H1 (cell line): Measurements from ENCODE around the gene GPC6. TPM values are rescaled to one million over a fixed set of nuclear protein-coding genes. Genes with fewer than 3 reads are reported as not detected.

Experiments used
- CTCF ChIA-PET: fragments of 300-600 bp; sonication (Branson Sonifier 250); formaldehyde crosslinking; loops from one replicate; lab custom pipeline; 2021; ENCODE audit not compliant: partially characterized antibody; lab: Charles Lee
- POLR2A ChIA-PET: fragments of 300-600 bp; sonication (Branson Sonifier 250); formaldehyde crosslinking; loops from one replicate; lab custom pipeline; 2021; ENCODE audit warnings: inconsistent platforms; ENCODE audit not compliant: partially characterized antibody; lab: Charles Lee
- DNase-seq, 2 experiments: peaks; one replicate each; pipeline versions ENCODE4 v3.0.0 to v3.0.0-alpha.2; 2010 to 2022; ENCODE audit warnings: low spot score in 2 of 2, low read depth in 1 of 2, mixed read lengths in 1 of 2
- FAIRE-seq: peaks from 2 replicates; lab custom pipeline; 2011; peaks lifted over from hg19 to GRCh38; lab: Jason Lieb, UNC
- H2AFZ ChIP-seq: 2 replicates; pipeline ENCODE4 v1.8.1; 2012; ENCODE audit warnings: low read length, inconsistent platforms
- H2AK5ac ChIP-seq: 2 replicates; pipeline ENCODE4 v1.6.1; 2013; ENCODE audit warnings: low read depth, low read length
- H2BK120ac ChIP-seq: replicated peaks from 2 replicates; pipeline ENCODE3; 2013; ENCODE audit warnings: low read depth, low read length, inconsistent platforms
- H2BK12ac ChIP-seq: 2 replicates; pipeline ENCODE4 v1.6.1; 2013; ENCODE audit warnings: low read depth, low read length
- H2BK15ac ChIP-seq: 2 replicates; pipeline ENCODE4 v1.6.1; 2013; ENCODE audit warnings: low read length
- H2BK20ac ChIP-seq: 2 replicates; pipeline ENCODE4 v1.6.1; 2013; ENCODE audit warnings: low read length
- H2BK5ac ChIP-seq: 2 replicates; pipeline ENCODE4 v1.6.1; 2013; ENCODE audit warnings: low read depth, low read length
- H3K14ac ChIP-seq: 2 replicates; pipeline ENCODE4 v1.6.1; 2013; ENCODE audit warnings: inconsistent platforms; ENCODE audit not compliant: insufficient read length
- H3K18ac ChIP-seq: 2 replicates; pipeline ENCODE4 v1.6.1; 2013; ENCODE audit warnings: low read length; ENCODE audit errors: extremely low read depth
- H3K23ac ChIP-seq: 2 replicates; pipeline ENCODE4 v1.6.1; 2013; ENCODE audit warnings: inconsistent platforms; ENCODE audit not compliant: insufficient read length
- H3K23me2 ChIP-seq: 2 replicates; pipeline ENCODE4 v1.6.1; 2013; ENCODE audit warnings: low read depth, low read length
- H3K27ac ChIP-seq: 2 replicates; pipeline ENCODE4 v1.6.1; 2011; ENCODE audit warnings: low read depth, low read length, inconsistent platforms
- H3K27me3 ChIP-seq, 4 experiments: replicated peaks in 1 of 4; 1 replicate in 1 of 4; 2 replicates in 3 of 4; pipeline versions ENCODE4 v1.6.1 to v1.8.1; 2011 to 2013; ENCODE audit warnings: low read length in 3 of 4, mild to moderate bottlenecking in 3 of 4, inconsistent platforms in 2 of 4, mixed read lengths in 2 of 4, moderate library complexity in 1 of 4; ENCODE audit not compliant: control insufficient read depth in 3 of 4, insufficient read depth in 3 of 4; ENCODE audit errors: extremely low read depth in 1 of 4
- H3K36me3 ChIP-seq, 4 experiments: 2 replicates each; pipeline versions ENCODE4 v1.6.1 to v1.8.1; 2011 to 2013; ENCODE audit warnings: mild to moderate bottlenecking in 4 of 4, low read length in 3 of 4, moderate library complexity in 2 of 4, control low read depth in 1 of 4, inconsistent platforms in 1 of 4; ENCODE audit not compliant: insufficient read depth in 4 of 4, control insufficient read depth in 2 of 4
- H3K4ac ChIP-seq: replicated peaks from 2 replicates; pipeline ENCODE3; 2013; ENCODE audit warnings: low read length, low read depth, mixed read lengths, inconsistent platforms; ENCODE audit not compliant: insufficient read length
- H3K4me1 ChIP-seq, 4 experiments: replicated peaks in 1 of 4; 1 replicate in 1 of 4; 2 replicates in 3 of 4; pipeline versions ENCODE4 v1.6.1 to v1.8.1; 2011 to 2013; ENCODE audit warnings: low read length in 3 of 4, inconsistent platforms in 2 of 4, mixed read lengths in 1 of 4; ENCODE audit not compliant: insufficient read depth in 4 of 4, control insufficient read depth in 3 of 4
- H3K4me2 ChIP-seq, 2 experiments: 2 replicates each; pipeline versions ENCODE4 v1.6.1 to v1.8.1; 2011 to 2013; ENCODE audit warnings: low read depth in 2 of 2, low read length in 2 of 2, control low read depth in 1 of 2, inconsistent platforms in 1 of 2, mild to moderate bottlenecking in 1 of 2; ENCODE audit not compliant: insufficient read depth in 1 of 2
- H3K4me3 ChIP-seq, 4 experiments: fragments of 200-600, 300-600 bp in 1 of 4; sonication (generic), shearing (Covaris generic), sonication (Bioruptor Twin) in 1 of 4; 2 replicates each; pipeline versions ENCODE4 v1.5.1 to v1.8.1; 2011 to 2016; ENCODE audit warnings: low read length in 4 of 4, low read depth in 3 of 4, control low read depth in 2 of 4, inconsistent platforms in 2 of 4, mild to moderate bottlenecking in 2 of 4, mixed read lengths in 1 of 4, moderate library complexity in 1 of 4; ENCODE audit not compliant: insufficient read depth in 2 of 4; ENCODE audit errors: extremely low read depth in 1 of 4
- H3K56ac ChIP-seq: replicated peaks from 2 replicates; pipeline ENCODE3; 2013; ENCODE audit warnings: low read depth, mild to moderate bottlenecking, mixed read lengths, low read length, inconsistent platforms; ENCODE audit not compliant: insufficient read length
- H3K79me1 ChIP-seq: 2 replicates; pipeline ENCODE4 v1.6.1; 2013; ENCODE audit warnings: low read depth, low read length, control low read depth
- H3K79me2 ChIP-seq, 2 experiments: 2 replicates each; pipeline versions ENCODE4 v1.6.1 to v1.8.1; 2012 to 2013; ENCODE audit warnings: low read length in 2 of 2, mild to moderate bottlenecking in 2 of 2, inconsistent platforms in 1 of 2; ENCODE audit not compliant: insufficient read depth in 2 of 2, control insufficient read depth in 1 of 2
- H3K9ac ChIP-seq, 4 experiments: replicated peaks in 1 of 4; 1 replicate in 1 of 4; 2 replicates in 3 of 4; pipeline versions ENCODE4 v1.6.1 to v1.8.1; 2011 to 2013; ENCODE audit warnings: low read depth in 3 of 4, low read length in 3 of 4, control low read depth in 2 of 4, mild to moderate bottlenecking in 2 of 4, moderate library complexity in 2 of 4, inconsistent platforms in 1 of 4; ENCODE audit errors: extremely low read depth in 1 of 4
- H3K9me3 ChIP-seq, 2 experiments: 2 replicates each; pipeline versions ENCODE4 v1.6.1 to v1.8.1; 2012 to 2013; ENCODE audit warnings: mild to moderate bottlenecking in 2 of 2, moderate library complexity in 2 of 2, control low read depth in 1 of 2, inconsistent platforms in 1 of 2, low read depth in 1 of 2, low read length in 1 of 2, mixed read lengths in 1 of 2; ENCODE audit not compliant: insufficient read depth in 2 of 2
- H4K20me1 ChIP-seq, 2 experiments: replicated peaks in 1 of 2; 2 replicates each; pipeline versions ENCODE3 to v1.8.1; 2011 to 2013; ENCODE audit warnings: inconsistent platforms in 2 of 2, low read length in 2 of 2, mild to moderate bottlenecking in 1 of 2; ENCODE audit not compliant: insufficient read depth in 2 of 2, control insufficient read depth in 1 of 2
- H4K5ac ChIP-seq: 2 replicates; pipeline ENCODE4 v1.6.1; 2013; ENCODE audit warnings: low read length, low read depth, mixed read lengths, inconsistent platforms; ENCODE audit not compliant: insufficient read length
- H4K8ac ChIP-seq: 2 replicates; pipeline ENCODE4 v1.8.0; 2013; ENCODE audit warnings: mild to moderate bottlenecking, moderate library complexity, low read length, inconsistent platforms; ENCODE audit not compliant: insufficient read depth; ENCODE audit errors: extremely low read depth
- H4K91ac ChIP-seq: replicated peaks from 2 replicates; pipeline ENCODE3; 2013; ENCODE audit warnings: low read length, mixed read lengths, inconsistent platforms; ENCODE audit not compliant: insufficient read length
- BRCA1 ChIP-seq: IDR thresholded peaks from 2 replicates; pipeline ENCODE4 v1.6.1; 2012; ENCODE audit warnings: low read depth, low read length, improper control_type of control experiment
- CREB1 ChIP-seq: IDR thresholded peaks from 2 replicates; pipeline ENCODE4 v1.6.1; 2012; ENCODE audit warnings: inconsistent platforms
- HDAC2 ChIP-seq, 2 experiments: fragments of 300-600 bp in 1 of 2; sonication (generic) in 1 of 2; IDR thresholded peaks; 2 replicates each; pipeline ENCODE4 v1.6.1; 2011 to 2012; ENCODE audit warnings: low read depth in 2 of 2, low read length in 2 of 2, mild to moderate bottlenecking in 2 of 2, moderate library complexity in 2 of 2, borderline replicate concordance in 1 of 2, inconsistent platforms in 1 of 2
- SP2 ChIP-seq: IDR thresholded peaks from 2 replicates; pipeline ENCODE4 v1.6.1; 2012; ENCODE audit warnings: mild to moderate bottlenecking, low read length, inconsistent platforms
- TAF1 ChIP-seq: IDR thresholded peaks from 2 replicates; pipeline ENCODE4 v1.6.1; 2011; ENCODE audit warnings: mild to moderate bottlenecking, low read depth, low read length
- WGBS, 2 experiments: shearing (Covaris generic) in 1 of 2; methylation state at CpG; one replicate each; pipeline versions ENCODE4 v1.1.6 to v1.1.7; 2013 to 2015; ENCODE audit warnings: low lambda C conversion rate in 2 of 2, mixed read lengths in 2 of 2, inconsistent platforms in 1 of 2, low coverage in 1 of 2, missing lambda C conversion rate in 1 of 2; ENCODE audit not compliant: insufficient replicate concordance in 2 of 2, insufficient coverage in 1 of 2, insufficient read length in 1 of 2; ENCODE audit errors: extremely low coverage in 1 of 2, missing lambda C conversion rate in 1 of 2; 5-methylcytosine and 5-hydroxymethylcytosine counted together
- polyA plus RNA-seq, 7 experiments: library from polyadenylated mRNA; depleted of rRNA in 3 of 7; stranded (reverse) in 5 of 7; unstranded in 2 of 7; fragments of >200 nt in 5 of 7; fragments of 200-250 nt in 2 of 7; gene quantifications; 1 replicate in 5 of 7; 2 replicates in 1 of 7; 4 replicates in 1 of 7; pipeline versions ENCODE4 v1.2.1 to v1.2.3, GENCODE V29; 2011 to 2013; ENCODE audit warnings: missing spikeins in 2 of 7, mixed read lengths in 2 of 7
- total RNA-seq: library from RNA; stranded (reverse); fragmentation: NEBNext Ultra II Directional; extraction: Animal tissue kit (Norgen Biotek cat#: 25700); gene quantifications from 2 replicates; pipeline ENCODE4 v1.2.1, GENCODE V29; 2021
- TF ChIP-seq, protein P1 (sequence below): IDR thresholded peaks from 2 replicates; pipeline ENCODE4 v1.6.1; 2012; ENCODE audit warnings: low read length, inconsistent platforms

Gene GPC6
- total and polyA plus RNA-seq, 2 of the 8 experiments (the other 6 are each of a cell fraction or from before 2014, with no cell fraction given) = 5.4 to 12.0 TPM

GRCh38 chr13:93786846-93787489 lies 560.4 kb downstream of the GPC6 start:
- TF ChIP-seq BRCA1 (no peak), SP2 (no peak), HDAC2 (IDR thresholded peaks at IDR 0.05; ENCODE audit: borderline replicate concordance in 1 of 2, low read depth in 2 of 2, low read length in 2 of 2) (no peak), TAF1 (no peak), CREB1 (no peak)
- TF ChIP-seq, protein P1, sequence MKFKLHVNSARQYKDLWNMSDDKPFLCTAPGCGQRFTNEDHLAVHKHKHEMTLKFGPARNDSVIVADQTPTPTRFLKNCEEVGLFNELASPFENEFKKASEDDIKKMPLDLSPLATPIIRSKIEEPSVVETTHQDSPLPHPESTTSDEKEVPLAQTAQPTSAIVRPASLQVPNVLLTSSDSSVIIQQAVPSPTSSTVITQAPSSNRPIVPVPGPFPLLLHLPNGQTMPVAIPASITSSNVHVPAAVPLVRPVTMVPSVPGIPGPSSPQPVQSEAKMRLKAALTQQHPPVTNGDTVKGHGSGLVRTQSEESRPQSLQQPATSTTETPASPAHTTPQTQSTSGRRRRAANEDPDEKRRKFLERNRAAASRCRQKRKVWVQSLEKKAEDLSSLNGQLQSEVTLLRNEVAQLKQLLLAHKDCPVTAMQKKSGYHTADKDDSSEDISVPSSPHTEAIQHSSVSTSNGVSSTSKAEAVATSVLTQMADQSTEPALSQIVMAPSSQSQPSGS = no peak
- DNase-seq = no peak
- H3K14ac ChIP-seq = no peak overlapping the region

More at GRCh38 chr13:93786846-93787489, 560.4 kb downstream of the GPC6 start:
- WGBS, 2 experiments = 92% methylated on average over 4 of the region's 4 CpGs; no CpG with 5 or more reads in 1 of the 2 experiments
- Histone ChIP-seq H3K9me3 (no peaks in the 10 kb centered on the region), H3K27me3 (no peaks in the 10 kb centered on the region), H3K4me1 (no peaks in the 10 kb centered on the region), H3K4me2 (no peak overlapping the region), H3K23ac (no peak overlapping the region), H3K4ac (no peak overlapping the region), H2BK15ac (no peak overlapping the region), H3K23me2 (no peaks in the 10 kb centered on the region; the same call in 1 of the 2 replicates), H3K56ac (no peak overlapping the region), H4K8ac (no peak overlapping the region), H4K5ac (no peak overlapping the region), H3K36me3 (no peaks in the 10 kb centered on the region), H3K4me3 (no peak overlapping the region), H2BK12ac (no peak overlapping the region), H4K20me1 (no peaks in the 10 kb centered on the region), H3K79me2 (no peaks in the 10 kb centered on the region), H3K27ac (no peak overlapping the region), H3K18ac (no peak overlapping the region), H3K9ac (no peak overlapping the region), H2BK5ac (no peak overlapping the region), H2BK20ac (no peak overlapping the region), H2AK5ac (no peak overlapping the region), H2AFZ (no peak overlapping the region), H3K79me1 (no peaks in the 10 kb centered on the region), H2BK120ac (no peak overlapping the region), H4K91ac (no peak overlapping the region)
- FAIRE-seq = no peak
- POLR2A ChIA-PET = interaction anchor here (0.7 kb wide), 1 partner anchor 9 kb away, joined by 3 read pairs; no protein-coding TSS in a partner anchor
- CTCF ChIA-PET = interaction anchor here (0.6 to 1.2 kb wide), 2 partner anchors 12 to 574 kb away, joined by 3 read pairs; no protein-coding TSS in a partner anchor
